Fibroblast of lung (primary cell): ENCODE measurements around the gene STX1B. TPM values are rescaled to one million over a fixed set of nuclear protein-coding genes. Genes with fewer than 3 reads are reported as not detected.

ENCODE experiments used
- DNase-seq, 2 donors: peaks; one replicate each; pipeline versions ENCODE4 v3.0.0 to v3.0.0-alpha.2; 2010; ENCODE audit warnings: low read depth in 2 of 2
- H2AFZ ChIP-seq: 2 replicates; pipeline ENCODE4 v1.5.1; 2012; ENCODE audit warnings: low read length, control low read depth, inconsistent platforms
- H3K27ac ChIP-seq: 2 replicates; pipeline ENCODE4 v1.5.1; 2011; ENCODE audit warnings: low read length, control low read depth; ENCODE audit not compliant: insufficient read depth
- H3K27me3 ChIP-seq: 2 replicates; pipeline ENCODE4 v1.5.1; 2011; ENCODE audit warnings: mild to moderate bottlenecking, low read length; ENCODE audit not compliant: control insufficient read depth, insufficient read depth
- H3K36me3 ChIP-seq: 2 replicates; pipeline ENCODE4 v1.5.1; 2011; ENCODE audit warnings: low read length; ENCODE audit not compliant: control insufficient read depth, insufficient read depth
- H3K4me1 ChIP-seq: 2 replicates; pipeline ENCODE4 v1.5.1; 2011; ENCODE audit warnings: low read length; ENCODE audit not compliant: control insufficient read depth, insufficient read depth; ENCODE audit errors: extremely low read depth
- H3K4me2 ChIP-seq: 2 replicates; pipeline ENCODE4 v1.5.1; 2011; ENCODE audit warnings: low read length, control low read depth; ENCODE audit not compliant: insufficient read depth; ENCODE audit errors: extremely low read depth
- H3K4me3 ChIP-seq, 4 experiments: fragments of 200-600 bp in 1 of 4; sonication (generic) in 1 of 4; replicated peaks in 1 of 4; 2 replicates each; pipeline ENCODE4 v1.5.1; 2011 to 2016; ENCODE audit warnings: low read length in 4 of 4, low read depth in 3 of 4, mild to moderate bottlenecking in 3 of 4, control low read depth in 2 of 4, inconsistent platforms in 1 of 4, mixed read lengths in 1 of 4; ENCODE audit not compliant: insufficient read depth in 1 of 4; ENCODE audit errors: control extremely low read depth in 1 of 4
- H3K79me2 ChIP-seq: 2 replicates; pipeline ENCODE4 v1.5.1; 2012; ENCODE audit warnings: mild to moderate bottlenecking, low read length, inconsistent platforms; ENCODE audit not compliant: control insufficient read depth, insufficient read depth
- H3K9ac ChIP-seq: 2 replicates; pipeline ENCODE4 v1.5.1; 2011; ENCODE audit warnings: mild to moderate bottlenecking, low read length, control low read depth; ENCODE audit not compliant: insufficient read depth
- H3K9me3 ChIP-seq: 2 replicates; pipeline ENCODE4 v1.5.1; 2012; ENCODE audit warnings: low read depth, low read length; ENCODE audit not compliant: control insufficient read depth, insufficient read depth
- H4K20me1 ChIP-seq: 2 replicates; pipeline ENCODE4 v1.5.1; 2011; ENCODE audit warnings: low read length; ENCODE audit not compliant: control insufficient read depth, insufficient read depth; ENCODE audit errors: extremely low read depth
- EZH2 ChIP-seq: IDR thresholded peaks from 2 replicates; pipeline ENCODE4 v1.5.1; 2012; ENCODE audit warnings: low read length, control low read depth, mild to moderate bottlenecking; ENCODE audit errors: missing control alignments
- polyA plus RNA-seq, 2 donors: library from polyadenylated mRNA; depleted of rRNA in 1 of 2; stranded (reverse) in 1 of 2; unstranded in 1 of 2; fragments of >200 nt; gene quantifications; 2 replicates each; pipeline ENCODE4 v1.2.1, GENCODE V29; 2011 to 2012; ENCODE audit warnings: missing spikeins in 1 of 2
- total RNA-seq: library from RNA; depleted of rRNA; stranded (reverse); fragments of >200 nt; gene quantifications from 2 replicates; pipeline ENCODE4 v1.2.1, GENCODE V29; 2014
- TF ChIP-seq, protein P1 (sequence below), 2 donors: IDR thresholded peaks in 1 of 2; conservative IDR thresholded peaks in 1 of 2; 1 replicate in 1 of 2; 2 replicates in 1 of 2; pipeline ENCODE4 v1.5.1; 2011 to 2012; ENCODE audit warnings: low read length in 2 of 2, control low read depth in 1 of 2, inconsistent platforms in 1 of 2, low read depth in 1 of 2, mild to moderate bottlenecking in 1 of 2

STX1B gene
- total and polyA plus RNA-seq, 2 donors (not counting 1 experiment from before 2014, with no cell fraction given) = 1.3 to 2.1 TPM

DNA sequence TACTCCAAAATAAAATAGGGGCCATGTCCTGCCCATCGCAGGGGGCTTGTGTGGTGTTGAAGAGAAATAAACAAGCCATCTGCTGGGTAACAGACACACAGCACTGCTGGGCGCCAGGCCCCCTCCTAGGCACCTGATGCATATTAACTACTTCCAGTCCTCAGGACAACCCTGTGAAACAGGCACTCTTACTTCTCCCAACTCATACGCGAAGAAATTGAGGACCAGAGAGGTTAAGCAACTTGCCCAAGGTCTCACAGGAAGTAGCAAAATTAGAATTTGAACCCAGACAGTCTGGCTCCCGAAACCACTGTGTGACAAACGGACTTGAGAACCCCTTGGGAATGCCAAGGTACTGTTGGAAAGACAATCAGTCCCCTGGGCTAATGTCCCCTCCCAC lies 2.8 kb downstream of the STX1B start:
- Histone ChIP-seq H3K27me3 (peaks cover 5% of the 10 kb centered on the region), H3K4me3 (no peak overlapping the region), H3K9me3 (no peaks in the 10 kb centered on the region), H2AFZ (no peak overlapping the region), H3K4me2 (no peak overlapping the region), H3K79me2 (no peaks in the 10 kb centered on the region), H4K20me1 (no peaks in the 10 kb centered on the region), H3K4me1 (peaks cover 10% of the 10 kb centered on the region), H3K36me3 (no peaks in the 10 kb centered on the region), H3K9ac (no peak overlapping the region), H3K27ac (no peak overlapping the region)
- no peak for DNase-seq
- TF ChIP-seq EZH2 = no peak
- TF ChIP-seq, protein P1, sequence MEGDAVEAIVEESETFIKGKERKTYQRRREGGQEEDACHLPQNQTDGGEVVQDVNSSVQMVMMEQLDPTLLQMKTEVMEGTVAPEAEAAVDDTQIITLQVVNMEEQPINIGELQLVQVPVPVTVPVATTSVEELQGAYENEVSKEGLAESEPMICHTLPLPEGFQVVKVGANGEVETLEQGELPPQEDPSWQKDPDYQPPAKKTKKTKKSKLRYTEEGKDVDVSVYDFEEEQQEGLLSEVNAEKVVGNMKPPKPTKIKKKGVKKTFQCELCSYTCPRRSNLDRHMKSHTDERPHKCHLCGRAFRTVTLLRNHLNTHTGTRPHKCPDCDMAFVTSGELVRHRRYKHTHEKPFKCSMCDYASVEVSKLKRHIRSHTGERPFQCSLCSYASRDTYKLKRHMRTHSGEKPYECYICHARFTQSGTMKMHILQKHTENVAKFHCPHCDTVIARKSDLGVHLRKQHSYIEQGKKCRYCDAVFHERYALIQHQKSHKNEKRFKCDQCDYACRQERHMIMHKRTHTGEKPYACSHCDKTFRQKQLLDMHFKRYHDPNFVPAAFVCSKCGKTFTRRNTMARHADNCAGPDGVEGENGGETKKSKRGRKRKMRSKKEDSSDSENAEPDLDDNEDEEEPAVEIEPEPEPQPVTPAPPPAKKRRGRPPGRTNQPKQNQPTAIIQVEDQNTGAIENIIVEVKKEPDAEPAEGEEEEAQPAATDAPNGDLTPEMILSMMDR (conservative IDR thresholded peaks at IDR 0.05 in 1 of 2, IDR thresholded peaks at IDR 0.05 in 1 of 2; ENCODE audit: low read depth in 1 of 2, low read length in 2 of 2) = no peak

DNA sequence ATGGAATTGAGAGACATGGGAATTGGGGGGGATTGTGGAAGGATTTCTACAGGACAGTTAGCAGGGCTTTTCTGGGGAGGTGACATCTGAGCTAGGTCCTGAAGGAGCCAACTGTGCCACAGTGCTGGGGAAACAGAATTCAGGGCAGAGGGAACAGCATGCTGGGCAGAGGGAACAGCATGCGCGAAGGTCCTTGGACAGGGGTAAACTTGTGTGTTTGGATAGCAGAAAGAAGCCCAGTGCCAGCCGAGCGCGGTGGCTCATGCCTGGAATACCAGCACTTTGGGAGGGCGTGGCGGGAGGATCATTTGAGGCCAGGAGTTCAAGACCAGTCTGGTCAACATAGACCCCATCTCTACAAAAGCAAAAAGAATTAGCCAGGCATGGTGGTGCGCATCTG lies 3.8 kb downstream of the STX1B start:
- no peak for TF ChIP-seq EZH2
- TF ChIP-seq, protein P1 (conservative IDR thresholded peaks at IDR 0.05 in 1 of 2, IDR thresholded peaks at IDR 0.05 in 1 of 2; ENCODE audit: low read depth in 1 of 2, low read length in 2 of 2) = no peak
- H3K9ac ChIP-seq = no peak overlapping the region
- no peaks in the 10 kb centered on the region for H3K27me3 ChIP-seq
- H3K36me3 ChIP-seq = no peaks in the 10 kb centered on the region
- H4K20me1 ChIP-seq = no peaks in the 10 kb centered on the region
- H3K79me2 ChIP-seq = no peaks in the 10 kb centered on the region
- no peak overlapping the region for H3K4me2 ChIP-seq
- H2AFZ ChIP-seq = no peak overlapping the region
- H3K9me3 ChIP-seq = no peaks in the 10 kb centered on the region
- H3K27ac ChIP-seq = peak overlapping the region; percentile 18
- H3K4me3 ChIP-seq = no peak overlapping the region
- DNase-seq = no peak
- H3K4me1 ChIP-seq = peaks cover 10% of the 10 kb centered on the region

DNA sequence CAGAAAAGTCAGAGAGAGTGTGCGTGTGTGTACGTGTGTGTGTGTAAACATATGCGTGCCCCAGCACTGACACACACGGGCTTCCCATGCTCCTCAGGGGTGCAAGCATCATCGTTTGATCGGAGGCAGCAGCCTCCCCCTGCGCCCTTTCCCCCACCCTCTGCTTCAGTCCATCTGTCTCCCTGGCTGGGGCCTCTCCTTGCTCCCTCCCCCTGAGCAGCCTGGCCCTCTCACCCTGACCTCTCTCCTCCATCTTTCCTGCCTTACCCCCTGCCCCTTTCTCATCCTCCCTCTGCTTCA lies 4.4 kb downstream of the STX1B start:
- H3K9me3 ChIP-seq = no peaks in the 10 kb centered on the region
- no peak overlapping the region for H3K4me3 ChIP-seq
- H3K27me3 ChIP-seq = no peaks in the 10 kb centered on the region
- no peaks in the 10 kb centered on the region for H3K36me3 ChIP-seq
- H2AFZ ChIP-seq = peak overlapping the region; percentile 34
- peaks cover 10% of the 10 kb centered on the region for H3K4me1 ChIP-seq
- peak overlapping the region; percentile 31 for H3K27ac ChIP-seq
- no peak overlapping the region for H3K9ac ChIP-seq
- no peak for TF ChIP-seq EZH2
- TF ChIP-seq, protein P1 (conservative IDR thresholded peaks at IDR 0.05 in 1 of 2, IDR thresholded peaks at IDR 0.05 in 1 of 2; ENCODE audit: low read depth in 1 of 2, low read length in 2 of 2) = no peak
- DNase-seq = peak in 1 of 2 donors; percentile 59
- H4K20me1 ChIP-seq = no peaks in the 10 kb centered on the region
- H3K79me2 ChIP-seq = no peaks in the 10 kb centered on the region
- peak overlapping the region; percentile 27 for H3K4me2 ChIP-seq
